Loucy (cell line): ENCODE data around the gene LRRC1.

ENCODE experiments used
- EZH2phosphoT487 ChIP-seq: fragments of 200-600 bp; IDR thresholded peaks from 2 replicates; pipeline ENCODE4 v1.6.1; 2018; ENCODE audit warnings: antibody characterized with exemption, mild to moderate bottlenecking, moderate library complexity, borderline replicate concordance
- TF ChIP-seq, protein P1 (sequence below): fragments of 200-600 bp; sonication (generic); conservative IDR thresholded peaks from 2 replicates; pipeline ENCODE4 v1.5.1; 2014; ENCODE audit warnings: mild to moderate bottlenecking, antibody characterized with exemption, low read length

DNA sequence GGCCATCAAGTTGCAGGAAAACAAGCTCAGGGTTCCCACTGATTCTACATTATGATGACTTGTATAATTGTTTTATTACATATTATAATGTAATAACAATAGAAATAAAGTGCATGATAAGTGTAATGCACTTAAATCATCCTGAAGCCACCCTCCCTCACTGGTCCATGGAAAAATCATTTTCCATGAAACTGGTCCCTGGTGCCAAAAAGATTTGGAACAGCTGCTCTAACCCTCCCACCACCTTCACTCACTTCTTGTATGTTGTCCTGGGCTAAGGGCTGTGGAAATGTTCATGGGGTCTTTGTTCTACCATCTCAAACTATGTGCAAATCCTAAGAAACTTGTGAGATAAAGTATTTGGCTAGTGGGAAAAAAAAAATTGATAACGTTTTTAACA lies 133.8 kb downstream of the LRRC1 start:
- TF ChIP-seq, protein P1, sequence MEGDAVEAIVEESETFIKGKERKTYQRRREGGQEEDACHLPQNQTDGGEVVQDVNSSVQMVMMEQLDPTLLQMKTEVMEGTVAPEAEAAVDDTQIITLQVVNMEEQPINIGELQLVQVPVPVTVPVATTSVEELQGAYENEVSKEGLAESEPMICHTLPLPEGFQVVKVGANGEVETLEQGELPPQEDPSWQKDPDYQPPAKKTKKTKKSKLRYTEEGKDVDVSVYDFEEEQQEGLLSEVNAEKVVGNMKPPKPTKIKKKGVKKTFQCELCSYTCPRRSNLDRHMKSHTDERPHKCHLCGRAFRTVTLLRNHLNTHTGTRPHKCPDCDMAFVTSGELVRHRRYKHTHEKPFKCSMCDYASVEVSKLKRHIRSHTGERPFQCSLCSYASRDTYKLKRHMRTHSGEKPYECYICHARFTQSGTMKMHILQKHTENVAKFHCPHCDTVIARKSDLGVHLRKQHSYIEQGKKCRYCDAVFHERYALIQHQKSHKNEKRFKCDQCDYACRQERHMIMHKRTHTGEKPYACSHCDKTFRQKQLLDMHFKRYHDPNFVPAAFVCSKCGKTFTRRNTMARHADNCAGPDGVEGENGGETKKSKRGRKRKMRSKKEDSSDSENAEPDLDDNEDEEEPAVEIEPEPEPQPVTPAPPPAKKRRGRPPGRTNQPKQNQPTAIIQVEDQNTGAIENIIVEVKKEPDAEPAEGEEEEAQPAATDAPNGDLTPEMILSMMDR, result no peak
- TF ChIP-seq EZH2phosphoT487, result no peak
